NCI-H2029 (cell line): ENCODE data around the gene FIGNL2.

Experiments
- DNase-seq: peaks from one replicate; lab custom pipeline; 2025; lab: John Stamatoyannopoulos, UW

The FIGNL2 gene

DNA sequence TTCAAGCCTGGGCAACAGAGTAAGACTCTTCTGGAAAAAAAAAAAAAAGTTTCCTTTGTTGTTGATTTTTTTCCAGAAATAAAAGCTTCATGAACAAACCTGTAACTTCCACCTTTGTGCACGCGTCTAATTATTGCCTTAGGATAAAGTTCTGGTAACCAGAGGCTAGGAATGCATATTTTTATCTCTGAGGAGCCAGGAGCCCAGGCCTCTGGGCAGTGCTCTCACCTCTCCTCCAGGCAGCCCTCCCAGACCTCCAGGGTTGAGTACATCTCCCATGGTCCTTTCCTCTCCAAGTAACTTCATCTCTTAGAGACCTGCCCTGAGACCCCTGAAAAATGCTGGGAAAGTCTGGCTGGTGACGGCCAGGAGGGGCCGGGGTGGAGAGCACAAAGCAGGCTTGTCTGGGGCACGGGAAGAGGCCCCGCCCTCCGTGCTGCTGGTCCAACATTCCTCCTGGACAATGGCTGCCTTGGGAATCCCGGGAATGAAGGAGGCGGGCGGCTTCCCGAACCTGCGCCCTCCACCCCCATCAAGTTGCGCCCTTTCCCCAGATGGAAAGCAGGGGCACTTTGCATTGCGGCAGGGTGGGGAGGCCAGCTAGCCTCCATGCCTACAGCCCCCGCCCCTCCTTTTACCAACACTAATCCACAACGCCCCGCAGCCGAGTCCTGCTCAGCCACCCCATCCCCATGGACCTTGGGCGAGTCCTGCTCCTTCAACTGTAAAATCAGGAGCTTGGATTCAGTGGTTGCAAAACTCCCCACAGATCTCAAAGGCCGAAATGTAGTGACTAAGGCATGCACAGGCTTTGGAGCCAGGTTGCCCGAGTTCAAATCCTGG is 7.3 kb upstream of the FIGNL2 start:
- no peak for DNase-seq

DNA sequence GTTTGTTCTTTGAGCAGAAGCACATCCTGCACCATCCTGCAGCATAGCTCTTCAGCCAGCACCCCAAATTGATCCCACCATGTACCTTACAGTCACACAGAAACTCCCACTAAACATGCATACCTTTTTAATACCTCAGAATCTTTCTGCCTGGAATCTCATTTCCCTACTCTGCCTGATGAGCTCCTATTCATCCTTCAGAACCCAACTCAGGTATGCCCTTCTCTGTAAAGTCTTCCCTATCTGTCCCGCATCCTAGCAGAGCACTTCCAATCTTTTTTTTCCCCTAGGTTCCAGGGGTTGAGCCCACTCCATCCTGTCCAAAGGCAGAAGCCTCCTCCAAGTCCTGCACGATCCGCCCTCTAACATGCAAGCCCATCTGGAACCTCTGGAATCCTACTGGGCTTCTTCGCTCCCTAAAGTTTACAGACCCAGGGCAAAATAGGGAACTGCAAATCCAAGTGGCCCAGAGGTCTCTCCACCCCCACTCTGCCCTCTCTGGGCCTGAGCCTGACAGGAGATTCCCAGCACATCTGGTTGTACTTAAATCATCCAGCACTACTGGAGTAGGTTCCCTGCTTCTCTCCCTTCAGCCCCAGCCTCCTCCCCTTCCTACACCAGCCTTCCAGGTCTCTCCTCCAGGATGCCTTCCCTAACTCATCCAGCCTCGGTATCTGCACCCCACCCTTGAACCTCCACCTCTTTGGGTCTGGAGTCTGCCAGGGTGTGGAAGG is 4.1 kb upstream of the FIGNL2 start:
- DNase-seq = no peak

DNA sequence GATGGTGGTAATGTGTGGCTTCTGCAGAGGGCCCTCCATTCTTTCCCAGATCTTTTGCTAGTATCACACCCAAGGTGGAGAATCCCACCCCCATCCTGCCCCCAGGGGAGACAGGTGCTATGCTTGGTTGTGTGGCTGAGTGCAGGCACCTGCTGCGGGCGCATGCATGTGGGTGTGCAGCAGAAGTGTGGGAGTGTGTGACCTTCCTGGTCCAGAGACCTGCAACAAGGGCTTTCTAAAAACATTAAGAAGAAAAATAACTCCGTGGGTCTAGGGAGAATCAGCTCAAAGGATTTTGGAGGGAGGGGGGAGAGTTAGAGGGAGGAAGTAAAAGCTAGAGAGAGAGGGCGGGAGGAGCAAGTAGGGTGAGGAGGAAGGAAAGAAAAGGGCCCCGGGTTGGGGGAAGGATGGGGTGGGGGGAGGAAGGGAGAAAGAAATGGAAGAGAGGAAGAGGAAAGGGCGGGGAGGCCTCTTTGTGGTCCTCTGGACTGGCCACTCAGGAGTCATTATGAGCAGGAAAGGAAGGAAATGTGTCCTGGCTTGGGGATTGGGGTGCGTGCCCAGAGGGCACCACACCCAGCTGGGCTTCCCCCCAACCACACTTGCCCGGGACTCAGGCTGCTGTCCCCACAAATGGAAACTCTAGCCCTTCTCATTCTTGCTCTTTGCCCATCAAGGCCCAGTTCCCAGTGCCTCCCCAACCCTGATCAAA is 3.1 kb upstream of the FIGNL2 start:
- no peak for DNase-seq

DNA sequence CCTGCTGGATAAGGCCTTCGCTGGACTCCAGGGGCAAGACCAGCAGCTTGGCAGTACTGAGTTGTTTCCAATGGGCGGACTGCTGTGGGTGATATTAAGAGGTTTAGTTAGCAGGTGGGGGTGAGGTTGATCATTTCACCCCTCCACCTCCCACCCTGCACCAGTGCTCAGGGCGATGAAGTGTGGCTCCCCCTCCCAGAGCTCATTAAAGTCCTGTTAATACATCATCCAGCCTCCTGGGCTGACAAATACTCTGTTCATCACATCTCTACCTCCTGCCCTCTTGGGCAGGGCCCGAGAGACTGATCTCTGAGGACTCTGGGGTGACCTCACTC is 2.4 kb upstream of the FIGNL2 start:
- no peak for DNase-seq

DNA sequence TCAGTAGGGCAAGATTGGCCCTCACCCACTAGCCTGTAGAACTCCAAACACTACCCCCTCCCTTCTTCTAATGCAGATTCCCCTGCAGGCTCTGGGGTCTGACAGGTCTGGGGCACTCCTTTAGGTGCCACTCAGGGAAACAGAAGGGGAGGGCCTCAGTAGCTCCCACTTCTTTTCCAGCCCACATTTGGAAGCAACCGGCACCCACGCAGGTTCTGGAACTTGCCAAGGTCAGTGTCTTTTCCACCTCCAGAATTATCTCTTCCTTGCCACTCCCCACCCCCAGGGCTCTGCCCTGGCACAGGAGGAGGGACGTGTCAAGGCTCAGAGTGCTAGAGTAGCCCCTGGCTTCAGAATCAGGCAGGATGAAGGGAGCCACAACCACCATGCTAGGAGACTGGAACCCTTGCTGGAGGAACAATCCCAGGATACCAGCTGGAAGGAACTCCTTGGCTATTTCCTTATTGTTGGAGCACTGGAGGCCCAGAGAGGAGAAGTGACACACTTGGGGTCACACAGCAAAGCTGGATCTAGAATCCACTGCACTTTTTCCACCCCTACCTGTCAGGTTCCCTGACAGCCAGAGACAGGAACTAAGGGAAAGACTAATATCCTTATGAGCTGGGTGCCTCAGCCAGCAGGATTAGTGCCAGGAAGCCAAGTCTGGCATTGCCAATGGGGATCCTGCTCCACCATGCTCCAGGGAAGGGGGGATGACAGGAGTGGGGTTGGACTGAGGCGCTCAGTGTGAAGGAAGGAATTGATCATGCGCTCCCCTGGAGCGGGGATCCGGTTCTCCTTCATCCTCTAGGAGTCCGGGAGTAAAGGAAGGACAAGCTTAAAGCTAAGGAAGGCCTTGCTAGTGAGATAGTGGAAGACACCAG is 1.8 kb upstream of the FIGNL2 start:
- no peak for DNase-seq

DNA sequence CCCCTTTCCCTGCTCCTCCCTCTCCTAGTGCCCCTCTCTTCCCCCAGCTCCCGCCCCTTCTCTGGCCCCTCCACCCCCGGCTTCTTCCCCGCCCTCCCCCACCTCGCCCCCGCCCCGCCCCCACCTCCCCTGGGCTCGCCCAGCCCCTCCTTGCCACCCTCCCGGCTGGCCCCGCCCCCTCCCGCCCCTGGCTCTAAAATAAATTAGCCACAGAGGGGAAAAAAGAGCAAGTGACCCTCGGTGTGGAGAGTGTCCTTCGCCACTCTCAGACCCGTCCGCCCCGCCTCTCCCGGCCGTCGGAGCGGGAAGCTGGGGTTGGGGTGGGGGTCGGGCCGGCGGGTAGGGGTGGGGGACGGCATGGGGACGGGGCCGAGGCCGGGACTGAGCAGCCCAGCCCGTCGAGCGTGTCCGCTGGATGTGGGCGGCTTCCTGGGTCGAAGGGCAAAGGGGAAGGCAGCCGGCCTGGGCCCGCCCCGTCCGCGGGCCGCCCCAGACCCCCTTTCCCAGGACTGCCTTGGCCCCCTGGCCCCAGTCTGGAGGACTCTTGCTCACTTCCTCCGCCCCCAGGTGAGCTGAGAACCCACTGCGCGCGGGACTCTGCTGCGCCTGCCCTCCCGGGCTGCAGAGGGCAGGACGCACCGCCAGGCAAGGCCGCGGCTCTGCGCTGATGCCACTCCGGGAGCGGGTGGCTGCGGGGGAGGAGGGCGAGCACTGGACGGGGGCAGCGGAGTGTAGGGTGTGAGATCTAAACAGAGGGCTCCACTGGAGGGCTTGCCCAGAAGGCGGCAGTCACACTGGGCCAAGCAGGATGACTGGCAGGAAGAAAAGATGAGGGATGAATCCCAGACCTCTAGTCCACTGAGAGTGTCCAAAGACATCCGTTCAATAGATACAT is 570 bp upstream of the FIGNL2 start:
- DNase-seq = no peak

DNA sequence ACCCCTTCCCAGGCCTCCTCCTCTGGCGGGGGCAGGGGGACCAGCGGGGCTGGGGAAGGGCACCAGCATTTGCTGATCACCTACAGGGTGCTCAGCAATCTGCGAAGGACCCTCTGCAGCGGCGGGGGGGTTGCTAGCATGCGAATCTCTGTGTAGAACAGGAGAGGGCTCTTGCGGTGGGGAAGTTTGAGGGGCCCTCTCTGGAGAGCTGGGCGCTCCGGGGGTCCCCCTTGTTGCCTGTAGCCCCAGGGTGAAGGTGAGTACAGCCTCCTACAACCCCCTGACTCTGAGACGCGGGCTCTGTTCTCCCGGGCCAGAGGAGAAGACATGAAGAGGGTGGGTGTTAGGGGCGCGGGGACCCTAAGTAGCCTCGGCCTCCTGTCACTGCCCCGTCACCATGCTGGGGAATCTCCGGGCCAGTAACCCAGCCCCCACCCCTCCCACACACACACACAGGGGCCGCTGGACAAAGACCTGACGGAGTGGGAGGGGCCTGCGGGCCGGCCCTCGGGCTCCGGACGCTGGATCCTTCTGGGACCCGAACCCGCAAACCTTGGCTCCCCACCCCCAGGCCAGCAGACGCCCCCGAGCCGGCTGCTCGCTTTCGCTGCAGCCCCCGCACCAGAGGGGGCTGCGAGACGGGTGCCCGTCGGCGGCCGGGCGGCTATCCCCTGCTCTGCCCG is 734 bp downstream of the FIGNL2 start:
- no peak for DNase-seq

DNA sequence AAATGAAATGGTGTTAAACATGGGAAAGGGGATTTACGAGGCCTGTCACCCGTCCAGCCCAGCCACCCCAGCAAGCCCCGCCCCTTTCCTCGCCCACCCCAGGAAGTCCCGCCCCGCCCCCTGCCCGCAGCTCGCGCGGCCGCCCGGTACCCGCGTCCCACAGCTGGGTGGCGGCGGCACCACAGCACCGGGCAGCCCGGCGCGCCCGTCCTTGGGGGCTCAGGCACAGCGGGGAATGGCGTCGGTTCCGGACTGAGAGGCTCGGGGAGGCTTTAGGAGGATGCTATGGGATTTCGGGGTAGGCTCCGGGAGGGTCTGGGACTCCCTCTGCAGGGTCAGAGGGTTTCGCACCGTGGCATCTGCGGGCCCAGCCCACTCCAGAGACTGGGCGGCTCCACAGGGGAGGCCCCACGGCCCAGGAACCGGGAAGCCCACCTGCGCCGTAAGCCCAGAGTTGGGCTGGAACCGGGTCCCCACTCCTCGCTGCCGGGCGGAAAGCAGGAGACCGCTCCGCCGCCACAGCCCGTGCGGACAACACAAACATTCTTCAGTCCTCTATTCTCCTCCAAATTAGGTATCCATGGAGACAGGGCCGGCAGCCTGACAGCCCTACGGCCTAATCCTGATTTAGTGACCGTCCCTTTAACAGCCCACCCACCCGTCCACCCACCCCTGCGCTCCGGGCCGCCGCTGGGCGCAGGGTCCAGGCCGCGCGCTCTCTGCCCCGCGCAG is 1.4 kb downstream of the FIGNL2 start:
- no peak for DNase-seq

DNA sequence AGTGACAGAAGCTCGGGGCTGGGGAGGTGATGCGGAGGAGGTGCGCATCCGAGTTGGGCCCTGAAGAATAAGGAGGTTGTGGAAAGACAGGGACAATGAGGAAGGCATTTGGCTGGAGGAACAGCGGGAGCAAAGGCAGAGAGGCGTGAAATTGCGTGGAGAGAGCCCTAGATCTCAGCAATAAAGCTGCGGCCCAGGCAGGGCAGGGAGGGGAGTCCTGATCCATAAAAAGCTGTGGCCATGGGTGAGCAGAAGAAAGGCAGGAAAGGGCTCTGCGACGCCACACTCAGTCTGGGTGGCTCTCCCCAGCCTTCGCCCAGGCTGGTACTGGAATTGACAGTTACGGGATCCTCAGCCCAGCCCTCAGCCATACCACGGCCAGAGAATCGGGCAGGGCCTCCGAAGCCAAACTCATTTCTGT is 2.2 kb downstream of the FIGNL2 start:
- no peak for DNase-seq

DNA sequence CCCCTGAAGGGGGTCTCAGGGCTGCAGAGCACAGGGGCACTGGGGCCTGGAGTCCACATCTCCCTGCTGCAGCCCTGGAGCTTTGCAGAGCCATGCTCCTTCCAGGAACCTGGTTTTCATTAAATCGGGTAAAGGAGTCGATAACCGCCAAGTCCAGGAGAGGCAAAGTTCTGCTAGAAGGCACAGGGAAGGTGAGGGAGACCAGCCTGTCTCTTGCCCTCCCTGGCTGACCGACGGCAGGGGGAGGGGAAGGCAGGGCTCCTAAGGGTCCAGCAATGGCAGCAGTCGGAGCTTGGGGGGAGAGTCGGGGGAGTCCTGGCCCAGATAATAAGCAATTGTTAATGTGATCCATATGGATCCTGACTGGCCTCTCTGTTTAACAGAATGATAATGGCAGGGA is 3.0 kb downstream of the FIGNL2 start:
- DNase-seq = no peak

DNA sequence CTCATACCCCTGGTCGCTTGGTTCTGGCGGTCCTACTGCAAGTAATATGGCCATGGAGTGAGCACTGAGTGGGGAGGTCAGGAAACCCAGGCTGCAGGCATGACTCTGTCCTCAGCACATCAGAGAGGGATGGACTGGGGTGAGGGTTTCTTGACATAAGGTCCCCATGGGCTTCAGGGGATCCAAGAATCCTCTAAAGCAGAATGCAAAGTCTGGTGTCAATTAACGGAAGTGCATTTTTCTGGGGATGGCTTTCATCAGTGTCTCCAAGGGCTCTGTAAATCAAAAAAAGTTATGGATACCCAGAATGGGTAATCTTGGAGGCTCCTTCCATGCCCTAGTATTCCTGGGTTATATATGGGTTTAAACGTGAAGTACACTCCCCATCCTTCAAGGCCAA is 3.7 kb downstream of the FIGNL2 start:
- no peak for DNase-seq

DNA sequence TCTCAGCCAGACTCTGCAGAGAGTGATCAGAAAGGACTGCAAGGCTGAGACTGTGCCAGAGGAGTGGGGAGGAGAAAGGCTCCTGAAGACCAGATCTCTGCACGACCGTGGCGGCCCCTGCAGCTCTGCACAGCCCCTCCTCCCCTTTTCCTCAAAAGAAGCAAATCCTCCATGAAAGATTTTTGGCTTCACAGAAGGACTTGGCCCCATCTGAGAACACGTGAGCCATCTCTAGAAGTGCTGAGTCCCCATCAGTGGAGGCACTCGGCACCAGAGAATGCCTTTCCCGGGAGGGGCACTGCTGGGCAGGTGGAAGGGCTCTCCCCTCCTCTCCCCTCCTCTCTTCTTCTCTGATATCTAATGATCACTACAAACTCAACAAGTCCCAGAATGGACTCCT is 6.8 kb downstream of the FIGNL2 start:
- no peak for DNase-seq

DNA sequence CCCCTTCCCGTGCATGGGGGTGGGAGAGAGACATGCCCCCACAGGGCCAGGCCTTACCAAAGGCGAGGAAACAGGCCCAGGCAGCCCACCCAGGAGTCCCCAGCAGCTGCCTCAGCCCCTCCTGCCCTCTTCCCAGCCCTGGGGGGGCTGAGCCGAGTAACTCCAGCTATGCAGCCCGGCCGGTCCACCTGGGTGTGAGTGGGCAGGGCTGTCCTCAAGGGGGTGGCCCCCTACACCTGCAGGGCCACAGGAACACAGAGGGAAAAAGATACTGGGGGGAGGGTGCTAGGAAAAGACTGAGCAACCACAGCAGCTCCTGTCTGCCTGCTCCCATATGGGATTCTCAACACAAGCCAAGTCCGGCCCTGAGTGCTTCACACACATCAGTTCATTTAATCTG is 7.6 kb downstream of the FIGNL2 start:
- DNase-seq = no peak

DNA sequence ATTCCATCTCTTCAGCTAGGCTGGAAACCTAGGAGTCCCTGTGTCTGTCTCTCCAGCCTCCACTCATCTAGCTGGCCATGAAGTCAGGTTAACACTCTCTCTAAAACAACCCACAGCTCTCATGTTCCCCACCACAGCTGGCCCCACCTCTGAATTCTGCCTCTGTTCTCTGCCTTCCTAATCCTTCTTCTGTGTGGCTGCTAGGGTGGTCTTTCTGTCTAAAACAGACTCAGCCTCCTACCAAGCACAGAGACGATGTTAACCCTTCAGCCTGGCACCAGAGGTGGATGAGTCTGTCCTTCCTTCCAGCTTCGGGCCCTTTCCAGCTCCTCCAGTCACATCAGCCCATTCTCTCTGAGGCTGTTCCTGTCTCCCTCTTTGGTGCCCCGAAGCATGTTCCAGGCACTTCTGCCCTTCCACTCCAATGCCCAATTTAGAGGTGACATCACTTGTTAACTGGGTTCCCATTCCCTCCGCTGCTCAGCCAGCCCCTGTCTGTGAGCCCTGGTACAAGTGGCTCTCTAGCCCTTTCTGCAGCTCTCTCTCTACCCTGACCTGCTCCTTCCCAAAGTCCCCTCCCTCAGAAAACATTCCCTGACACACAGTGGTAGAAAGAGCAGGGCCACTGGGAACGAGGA is 9.1 kb downstream of the FIGNL2 start:
- DNase-seq = no peak

DNA sequence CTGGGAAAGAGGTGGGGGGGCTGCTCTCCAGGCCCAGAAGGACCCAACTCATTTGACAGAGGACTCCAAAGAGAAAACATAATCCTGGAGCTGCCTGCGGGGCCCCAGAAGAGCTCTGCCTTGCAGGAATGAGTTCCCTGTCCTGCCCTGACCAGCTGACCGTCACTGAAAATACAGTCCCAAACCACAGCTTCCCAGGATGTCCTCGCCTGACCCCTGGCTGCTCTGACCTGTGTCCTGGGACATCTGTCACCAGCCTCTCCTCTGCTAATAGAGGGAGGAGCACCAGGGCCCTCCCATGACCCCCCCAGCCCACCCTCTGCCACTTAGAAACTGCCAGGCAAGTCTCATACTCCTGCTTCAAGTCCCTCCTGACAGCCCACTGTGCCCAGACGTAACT is 9.8 kb downstream of the FIGNL2 start:
- DNase-seq = no peak

DNA sequence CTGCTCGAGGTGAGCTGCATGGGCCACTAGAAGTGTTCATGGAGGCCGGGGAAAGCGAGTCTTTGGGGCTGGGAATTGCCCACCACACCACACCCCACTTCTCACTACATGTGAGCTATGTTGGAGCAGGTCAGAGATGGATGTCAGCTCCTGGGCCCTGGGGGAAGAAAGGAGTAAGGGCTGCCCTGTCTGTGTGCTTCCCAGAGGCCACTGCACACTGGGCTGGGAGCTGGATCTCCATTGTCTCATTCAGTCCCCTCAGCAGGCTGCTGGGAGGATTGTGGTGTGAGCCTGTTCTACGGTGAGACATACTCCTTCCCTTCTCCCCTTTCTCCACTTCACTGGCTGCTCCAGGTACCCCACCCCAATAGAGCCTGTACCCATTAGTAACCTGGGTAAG is 10.5 kb downstream of the FIGNL2 start:
- no peak for DNase-seq

DNA sequence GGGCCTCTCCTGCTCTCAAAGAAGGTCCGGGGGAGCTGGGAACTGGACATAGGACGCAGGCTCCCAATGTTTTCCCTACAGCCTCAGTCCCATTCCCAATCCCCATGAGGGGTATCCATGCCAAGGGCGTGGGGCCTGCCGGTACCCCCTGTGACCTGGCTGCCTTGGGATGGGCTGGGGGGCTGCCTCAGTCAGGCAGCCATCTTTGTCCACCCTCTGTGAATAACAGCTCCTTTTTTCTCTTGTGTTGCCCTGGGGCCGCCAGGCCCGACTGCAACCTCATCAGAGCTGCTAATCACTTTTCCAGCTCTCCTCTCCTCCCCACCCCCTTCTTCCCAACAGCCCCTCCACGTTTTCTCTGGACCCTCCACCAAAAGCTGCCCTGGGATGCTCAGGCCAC is 11.2 kb downstream of the FIGNL2 start:
- no peak for DNase-seq

DNA sequence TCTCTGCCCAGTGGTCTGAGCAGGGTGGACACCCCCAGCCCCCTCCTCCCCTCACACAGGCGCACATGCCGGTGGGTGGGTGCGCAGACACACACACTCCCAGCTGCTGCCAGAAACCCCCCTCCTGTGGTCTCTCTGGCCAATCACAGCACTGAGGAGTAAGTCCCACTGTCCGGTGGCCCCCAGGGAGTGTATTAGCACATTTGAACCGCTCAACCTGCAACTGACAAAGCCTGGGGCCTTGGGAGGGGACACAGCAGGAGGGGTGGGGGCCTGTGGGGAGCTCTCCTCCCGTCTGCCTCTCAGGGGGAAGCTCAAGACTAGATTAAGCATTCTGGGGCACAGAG is 11.7 kb downstream of the FIGNL2 start:
- DNase-seq = no peak

DNA sequence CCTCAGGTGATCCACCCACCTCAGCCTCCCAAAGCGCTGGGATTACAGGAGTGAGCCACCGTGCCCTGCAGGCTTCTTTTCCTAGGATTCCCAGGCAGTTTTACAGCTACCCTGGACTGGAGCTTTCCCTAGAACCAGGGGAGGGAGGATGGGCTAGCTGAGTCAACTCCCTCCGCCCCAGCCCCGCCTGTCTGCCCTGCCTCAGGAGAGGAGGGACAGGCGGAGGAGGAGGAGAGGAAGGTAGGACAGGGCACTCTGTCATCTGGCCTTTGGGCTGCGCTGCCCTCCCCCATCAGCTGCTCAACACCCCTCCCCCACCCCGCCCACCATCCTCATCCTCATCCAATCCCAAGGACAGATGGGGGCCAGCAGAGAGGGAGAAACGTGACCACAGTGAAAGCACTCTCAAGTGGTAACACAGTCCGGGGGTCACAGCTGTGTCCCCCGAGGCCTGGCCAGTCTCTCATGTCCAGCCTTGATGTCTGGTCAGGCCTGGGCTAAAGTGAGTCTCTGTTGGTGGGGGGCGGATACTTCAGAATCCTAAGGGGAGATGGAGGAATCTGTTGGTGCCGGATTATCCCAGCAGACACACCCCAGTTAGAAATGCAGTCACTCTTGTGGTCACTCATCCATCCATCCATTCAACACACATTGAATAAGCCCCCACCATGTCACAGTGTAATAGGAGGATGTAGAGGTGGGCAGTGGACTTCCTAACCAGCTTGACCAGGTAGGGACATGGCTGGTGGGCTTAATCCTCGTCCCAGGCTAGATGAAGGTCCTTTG is 12.3 kb downstream of the FIGNL2 start:
- no peak for DNase-seq
